ENCODE results near the gene IQCN.

The IQCN gene

DNA sequence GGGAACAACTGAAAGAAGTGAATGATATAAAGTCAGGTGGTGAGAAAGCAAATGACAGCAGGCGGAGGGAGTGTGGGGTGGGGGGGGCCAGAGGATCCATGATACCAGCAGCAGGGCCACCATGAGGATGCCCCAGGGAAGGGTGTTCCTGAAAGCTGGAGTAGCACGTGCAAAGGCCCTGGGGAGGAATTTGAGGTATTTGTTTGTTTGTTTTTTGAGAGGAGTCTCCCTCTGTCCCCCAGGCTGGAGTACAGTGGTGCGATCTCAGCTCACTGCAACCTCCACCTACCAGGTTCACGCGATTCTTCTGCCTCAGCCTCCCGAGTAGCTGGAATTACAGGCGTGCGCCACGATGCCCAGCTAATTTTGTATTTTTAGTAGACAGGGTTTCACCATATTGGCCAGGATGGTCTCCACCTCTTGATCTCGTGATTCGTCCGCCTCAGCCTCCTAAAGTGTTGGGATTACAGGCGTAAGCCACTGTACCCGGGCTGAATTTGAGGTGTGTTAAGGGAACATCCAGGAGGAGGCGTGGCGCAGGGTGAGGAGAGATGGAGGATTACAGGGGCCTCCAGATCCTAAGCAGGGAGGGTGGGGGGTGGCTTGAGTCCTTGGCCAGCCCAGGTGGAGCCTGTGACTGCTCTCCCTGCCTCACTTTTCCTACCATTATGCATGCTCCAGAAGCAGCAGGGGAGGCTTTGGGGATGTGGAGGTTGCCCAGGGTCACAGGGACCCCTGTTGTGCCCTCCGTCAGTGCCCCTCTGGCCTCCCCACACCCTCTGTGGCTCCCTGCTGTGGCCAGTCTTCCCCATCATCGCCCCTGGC is 19.6 kb upstream of the IQCN start:
- no peaks in the 10 kb centered on the region for H3K27me3 ChIP-seq (ENCODE audit: insufficient read depth, low read depth)

DNA sequence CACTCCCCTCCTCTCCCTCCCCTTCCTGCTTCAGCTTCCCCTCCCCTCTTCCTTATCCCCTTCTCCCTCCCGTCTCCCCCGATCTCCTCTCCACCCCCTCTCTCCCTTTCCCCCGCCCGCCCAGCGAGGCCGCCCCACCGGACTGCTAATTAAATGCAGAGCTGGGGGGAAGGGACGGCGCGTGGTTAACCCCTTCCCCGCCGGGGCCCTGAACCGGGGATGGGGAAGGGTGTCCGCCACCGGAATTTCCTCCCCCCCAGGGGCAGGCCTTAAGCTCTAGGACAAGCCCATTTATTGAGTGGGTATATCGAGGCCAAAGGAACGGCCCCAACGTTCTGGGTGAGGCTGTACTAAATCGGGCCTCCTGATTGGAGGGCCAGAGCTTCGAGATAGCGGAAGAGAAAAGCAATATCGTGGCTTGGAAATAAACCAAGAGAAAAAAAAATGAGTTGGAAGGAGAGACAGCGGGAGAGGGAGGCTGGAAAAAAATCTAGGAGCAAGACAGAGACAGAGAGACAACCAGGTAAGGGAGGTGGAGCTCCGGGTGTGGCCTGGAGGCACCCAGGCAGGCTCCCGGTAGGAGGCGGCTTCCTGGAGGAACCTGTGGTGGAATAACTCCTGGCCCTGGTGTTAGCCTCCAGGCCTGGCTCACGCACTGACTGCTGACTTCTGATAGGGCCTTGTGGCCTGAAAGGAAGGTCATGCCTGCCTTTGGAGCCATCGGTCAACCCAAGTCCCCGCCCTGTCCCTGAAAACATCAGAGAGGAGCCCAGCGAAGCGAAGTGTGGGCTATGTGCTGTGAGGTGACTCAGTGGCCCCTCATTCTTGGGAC is 18.8 kb upstream of the IQCN start:
- Histone ChIP-seq H3K36me3 (ENCODE audit: insufficient read depth) (no peaks in the 10 kb centered on the region), H3K27me3 (ENCODE audit: insufficient read depth, low read depth) (no peaks in the 10 kb centered on the region), H3K4me3 (IDR thresholded peaks at IDR 0.05; ENCODE audit: insufficient read depth, low read depth, low read length) (no peak overlapping the region), H2AFZ (ENCODE audit: low read depth) (peak overlapping the region; percentile 84), H3K79me2 (ENCODE audit: insufficient read depth, low read depth) (no peaks in the 10 kb centered on the region), H3K27ac (0 out of 2 replicates have a peak overlapping the region, but pooled peaks have one; percentile 61), H4K20me1 (ENCODE audit: insufficient read depth) (no peaks in the 10 kb centered on the region), H3K4me2 (peak overlapping the region; percentile 94), H3K9ac (peak overlapping the region; percentile 72), H3K4me1 (ENCODE audit: low read depth, poor library complexity, severe bottlenecking) (peaks cover 30% of the 10 kb centered on the region)
- TF ChIP-seq, protein P1, sequence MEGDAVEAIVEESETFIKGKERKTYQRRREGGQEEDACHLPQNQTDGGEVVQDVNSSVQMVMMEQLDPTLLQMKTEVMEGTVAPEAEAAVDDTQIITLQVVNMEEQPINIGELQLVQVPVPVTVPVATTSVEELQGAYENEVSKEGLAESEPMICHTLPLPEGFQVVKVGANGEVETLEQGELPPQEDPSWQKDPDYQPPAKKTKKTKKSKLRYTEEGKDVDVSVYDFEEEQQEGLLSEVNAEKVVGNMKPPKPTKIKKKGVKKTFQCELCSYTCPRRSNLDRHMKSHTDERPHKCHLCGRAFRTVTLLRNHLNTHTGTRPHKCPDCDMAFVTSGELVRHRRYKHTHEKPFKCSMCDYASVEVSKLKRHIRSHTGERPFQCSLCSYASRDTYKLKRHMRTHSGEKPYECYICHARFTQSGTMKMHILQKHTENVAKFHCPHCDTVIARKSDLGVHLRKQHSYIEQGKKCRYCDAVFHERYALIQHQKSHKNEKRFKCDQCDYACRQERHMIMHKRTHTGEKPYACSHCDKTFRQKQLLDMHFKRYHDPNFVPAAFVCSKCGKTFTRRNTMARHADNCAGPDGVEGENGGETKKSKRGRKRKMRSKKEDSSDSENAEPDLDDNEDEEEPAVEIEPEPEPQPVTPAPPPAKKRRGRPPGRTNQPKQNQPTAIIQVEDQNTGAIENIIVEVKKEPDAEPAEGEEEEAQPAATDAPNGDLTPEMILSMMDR (conservative IDR thresholded peaks at IDR 0.05; ENCODE audit: low read depth, low read length) = no peak

More for the DNA sequence above, 19.6 kb upstream of the IQCN start:
- TF ChIP-seq, protein P1 (conservative IDR thresholded peaks at IDR 0.05; ENCODE audit: low read depth, low read length) = no peak
- Histone ChIP-seq H3K79me2 (ENCODE audit: insufficient read depth, low read depth) (no peaks in the 10 kb centered on the region), H3K27ac (no peak overlapping the region), H2AFZ (ENCODE audit: low read depth) (no peak overlapping the region), H3K4me2 (peak overlapping the region; percentile 94; the same call in 1 of the 2 replicates), H3K36me3 (ENCODE audit: insufficient read depth) (no peaks in the 10 kb centered on the region), H3K9ac (no peak overlapping the region), H4K20me1 (ENCODE audit: insufficient read depth) (no peaks in the 10 kb centered on the region), H3K4me3 (IDR thresholded peaks at IDR 0.05; ENCODE audit: insufficient read depth, low read depth, low read length) (no peak overlapping the region), H3K4me1 (ENCODE audit: low read depth, poor library complexity, severe bottlenecking) (peaks cover 30% of the 10 kb centered on the region)

DNA sequence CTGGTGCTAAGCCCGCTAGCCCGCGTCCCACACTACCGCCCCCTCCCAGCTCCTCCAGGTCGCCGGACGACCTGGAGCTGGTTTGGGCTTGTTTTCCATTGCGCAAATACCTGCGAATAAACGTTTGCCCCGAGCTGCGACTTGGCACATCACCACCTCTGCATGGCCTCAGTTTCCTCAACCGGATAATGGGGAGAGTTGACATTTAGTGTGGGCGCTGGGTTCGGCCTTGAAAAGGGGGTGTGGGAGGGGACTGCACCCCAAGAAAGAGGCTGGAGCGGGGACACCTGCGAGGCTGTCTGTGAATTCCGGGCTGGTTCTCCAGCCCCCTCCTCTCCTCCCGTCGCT is 18.2 kb upstream of the IQCN start:
- Histone ChIP-seq H4K20me1 (ENCODE audit: insufficient read depth) (no peaks in the 10 kb centered on the region), H3K27me3 (ENCODE audit: insufficient read depth, low read depth) (no peaks in the 10 kb centered on the region), H3K4me2 (peak overlapping the region; percentile 94), H3K36me3 (ENCODE audit: insufficient read depth) (no peaks in the 10 kb centered on the region), H3K9ac (peak overlapping the region; percentile 72), H3K4me3 (IDR thresholded peaks at IDR 0.05; ENCODE audit: insufficient read depth, low read depth, low read length) (peak overlapping the region; percentile 10), H2AFZ (ENCODE audit: low read depth) (peak overlapping the region; percentile 84), H3K4me1 (ENCODE audit: low read depth, poor library complexity, severe bottlenecking) (peaks cover 30% of the 10 kb centered on the region), H3K27ac (peak overlapping the region; percentile 61), H3K79me2 (ENCODE audit: insufficient read depth, low read depth) (no peaks in the 10 kb centered on the region)
- TF ChIP-seq, protein P1 (conservative IDR thresholded peaks at IDR 0.05; ENCODE audit: low read depth, low read length) = no peak

DNA sequence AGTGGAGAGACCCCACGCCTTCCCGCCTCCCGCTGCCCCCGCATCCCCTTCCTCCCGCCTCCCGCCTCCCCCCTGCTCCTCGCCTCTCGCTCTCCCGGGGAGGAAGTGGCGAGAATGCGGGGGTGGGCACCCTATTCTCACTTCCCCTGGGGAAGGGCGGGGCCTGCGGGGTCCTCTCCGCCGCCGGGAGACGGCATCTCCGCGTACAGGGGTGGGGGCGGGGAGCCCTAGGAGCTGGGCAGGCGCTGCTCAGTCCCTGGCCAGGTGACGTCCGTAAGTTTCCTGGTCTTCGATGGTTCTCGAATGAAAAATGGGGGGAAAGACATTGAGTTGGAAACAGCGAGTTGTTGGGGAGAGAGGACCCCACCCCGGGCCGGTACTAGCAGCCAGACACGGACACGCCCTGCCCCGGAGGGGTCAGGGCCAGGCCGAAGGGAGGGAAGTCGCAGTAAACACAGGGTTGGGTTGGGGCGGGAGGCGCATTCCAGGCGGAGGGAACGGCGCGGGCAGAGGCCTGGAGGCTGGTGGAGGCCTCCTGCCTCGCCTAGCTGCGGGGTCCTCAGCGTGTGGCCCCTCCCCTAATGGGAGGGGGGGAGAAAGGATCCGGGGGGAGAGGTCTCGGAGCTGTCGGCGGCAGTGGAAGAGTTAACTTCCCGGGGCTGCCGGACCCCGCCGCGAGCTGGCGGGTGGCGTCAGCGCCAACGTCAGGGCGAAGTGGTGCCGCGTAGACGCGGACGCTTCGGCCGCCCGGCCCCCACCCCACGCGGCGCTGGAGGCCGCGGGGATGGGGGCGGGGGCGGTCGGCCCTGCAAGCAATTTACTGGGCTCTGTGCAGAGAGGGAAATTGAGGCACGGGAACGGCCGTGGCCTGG is 17.6 kb upstream of the IQCN start:
- TF ChIP-seq, protein P1 (conservative IDR thresholded peaks at IDR 0.05; ENCODE audit: low read depth, low read length) = no peak
- peak overlapping the region; percentile 94 for H3K4me2 ChIP-seq
- no peaks in the 10 kb centered on the region for H3K79me2 ChIP-seq (ENCODE audit: insufficient read depth, low read depth)
- peak overlapping the region; percentile 72 for H3K9ac ChIP-seq
- H3K27ac ChIP-seq = peak overlapping the region; percentile 61
- no peaks in the 10 kb centered on the region for H4K20me1 ChIP-seq (ENCODE audit: insufficient read depth)
- peak overlapping the region; percentile 10 for H3K4me3 ChIP-seq (IDR thresholded peaks at IDR 0.05; ENCODE audit: insufficient read depth, low read depth, low read length)
- peak overlapping the region; percentile 84 for H2AFZ ChIP-seq (ENCODE audit: low read depth)
- peaks cover 30% of the 10 kb centered on the region for H3K4me1 ChIP-seq (ENCODE audit: low read depth, poor library complexity, severe bottlenecking)
- H3K27me3 ChIP-seq (ENCODE audit: insufficient read depth, low read depth) = no peaks in the 10 kb centered on the region
- H3K36me3 ChIP-seq (ENCODE audit: insufficient read depth) = no peaks in the 10 kb centered on the region
